Measurements from ENCODE around the gene MRPS27.
A peak's percentile ranks its signal among the peaks of the same experiment; 100 is the strongest.

Gene MRPS27

DNA sequence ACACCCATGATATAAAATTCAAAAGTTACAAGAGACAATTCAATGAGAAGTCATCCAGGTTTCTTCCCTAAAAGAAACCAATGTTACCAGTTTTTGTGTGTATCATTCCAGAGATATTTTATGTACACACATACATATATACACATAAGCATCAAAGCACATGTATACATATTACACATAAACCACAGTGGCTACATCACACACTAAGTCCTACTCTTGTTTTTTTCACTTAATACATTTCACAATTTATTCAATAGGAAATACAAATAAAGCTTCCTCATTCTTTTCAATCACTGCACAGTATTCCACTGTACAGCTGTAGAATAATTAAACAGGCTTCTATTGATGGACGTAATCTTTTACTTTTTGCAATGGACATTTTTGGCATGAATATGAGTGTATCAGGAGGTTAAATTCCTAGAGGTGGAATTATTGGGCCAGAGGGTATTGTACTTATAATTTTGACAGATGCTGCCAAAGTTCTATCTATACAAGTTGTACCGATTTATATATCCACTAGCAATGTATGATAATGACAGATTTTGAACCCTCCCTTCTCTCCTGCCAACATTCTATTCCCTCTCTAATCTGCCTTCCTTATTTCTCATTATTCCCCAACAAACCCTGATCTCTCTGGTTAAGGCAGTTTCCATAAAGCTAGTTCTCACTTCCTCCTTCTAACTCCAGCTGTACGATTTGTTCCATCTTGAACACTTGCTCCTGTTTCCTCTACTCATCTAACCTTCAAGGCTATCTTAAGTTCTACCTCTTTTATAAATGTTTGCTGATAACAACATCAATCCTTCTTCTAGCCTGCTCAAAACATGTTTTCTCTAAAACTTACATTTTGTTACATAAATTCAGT is 35.2 kb downstream of the MRPS27 start:
- TF ChIP-seq CTCF (IDR thresholded peaks at IDR 0.05; ENCODE audit: borderline replicate concordance, insufficient read depth, low read depth, low read length): no peak

DNA sequence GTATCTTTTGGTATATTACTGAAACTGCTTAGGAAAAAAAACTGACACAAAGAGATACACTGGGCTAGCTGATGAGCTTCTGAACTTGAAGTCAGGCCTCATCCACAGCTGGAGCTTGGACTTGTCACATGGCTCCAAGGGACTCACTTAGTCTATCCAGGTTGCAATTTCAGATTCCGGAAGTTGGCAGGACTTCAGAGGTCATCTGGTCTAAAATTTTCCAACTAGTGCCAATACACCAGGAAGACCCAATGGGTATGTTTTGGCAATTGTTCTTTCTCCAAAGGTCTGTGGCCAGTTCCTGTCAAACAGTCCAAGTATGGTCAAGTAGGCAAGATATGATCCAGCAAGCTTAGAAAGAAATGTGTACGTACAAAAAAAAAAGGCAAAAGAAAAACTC is 36.7 kb downstream of the MRPS27 start:
- no peak overlapping the region for H3K4me3 ChIP-seq (ENCODE audit: low read depth, low read length)

More for the DNA sequence above, 35.2 kb downstream of the MRPS27 start:
- no peak overlapping the region for H3K4me3 ChIP-seq (ENCODE audit: low read depth, low read length)

GRCh38 chr5:72282878-72283277 is 37.2 kb downstream of the MRPS27 start:
- TF ChIP-seq CTCF (IDR thresholded peaks at IDR 0.05; ENCODE audit: borderline replicate concordance, insufficient read depth, low read depth, low read length): no peak
- H3K4me3 ChIP-seq (ENCODE audit: low read depth, low read length): no peak overlapping the region

More for the DNA sequence above, 36.7 kb downstream of the MRPS27 start:
- no peak for TF ChIP-seq CTCF (IDR thresholded peaks at IDR 0.05; ENCODE audit: borderline replicate concordance, insufficient read depth, low read depth, low read length)

DNA sequence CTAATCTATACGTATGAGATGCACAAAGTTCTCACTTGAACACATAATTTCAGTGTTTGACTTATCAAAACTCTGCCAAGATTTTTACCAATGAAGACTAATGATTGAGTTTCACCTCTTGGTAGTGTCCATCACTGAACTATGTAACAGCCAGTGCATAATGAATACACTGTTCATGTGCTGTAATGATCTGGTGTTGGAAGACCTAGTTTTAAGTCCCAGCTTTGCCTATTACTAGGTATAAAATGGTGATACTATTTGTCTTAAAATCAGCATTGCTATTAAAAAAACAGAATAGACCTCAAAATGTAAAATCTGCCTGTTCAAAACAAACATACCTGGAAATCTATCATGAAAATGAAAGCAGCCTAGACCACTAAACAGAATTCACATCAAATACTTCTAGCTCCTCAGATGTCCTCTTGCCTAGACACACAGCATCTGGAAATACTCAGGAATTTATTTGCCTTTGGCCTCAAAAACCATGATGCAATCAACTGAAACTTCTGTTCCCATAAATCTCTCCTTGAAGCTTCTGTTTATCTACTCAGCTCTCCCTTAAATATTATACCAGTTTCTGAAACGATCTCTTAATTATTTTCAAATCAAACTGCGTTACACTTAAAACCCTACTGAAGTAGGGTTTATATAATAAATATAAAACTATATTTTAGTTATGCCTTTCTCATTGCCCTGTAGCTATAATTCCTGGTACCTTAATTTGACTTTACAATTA is 38.1 kb downstream of the MRPS27 start:
- H3K4me3 ChIP-seq (ENCODE audit: low read depth, low read length): no peak overlapping the region
- no peak for TF ChIP-seq CTCF (IDR thresholded peaks at IDR 0.05; ENCODE audit: borderline replicate concordance, insufficient read depth, low read depth, low read length)

DNA sequence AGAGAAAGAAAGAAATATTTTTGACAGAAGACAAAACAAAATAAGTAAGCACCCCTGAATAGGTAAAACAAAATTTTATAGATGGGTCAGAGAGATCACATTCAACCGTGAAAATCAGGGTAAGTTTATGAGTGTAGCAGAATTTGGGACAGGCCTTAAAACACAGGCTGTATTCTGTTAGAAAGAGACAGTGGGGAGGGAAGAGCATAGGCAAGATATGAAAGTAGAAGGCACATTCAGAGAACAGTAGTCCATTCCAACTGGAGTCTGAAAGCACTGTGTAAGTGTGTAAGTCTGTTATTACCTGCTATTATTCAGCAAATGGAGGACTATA is 38.6 kb downstream of the MRPS27 start:
- no peak for TF ChIP-seq CTCF (IDR thresholded peaks at IDR 0.05; ENCODE audit: borderline replicate concordance, insufficient read depth, low read depth, low read length)
- H3K4me3 ChIP-seq (ENCODE audit: low read depth, low read length): no peak overlapping the region

GRCh38 chr5:72280581-72281069 is 39.4 kb downstream of the MRPS27 start:
- H3K4me3 ChIP-seq (ENCODE audit: low read depth, low read length): no peak overlapping the region
- peak; percentile 38; the same call in 1 of the 2 replicates for TF ChIP-seq CTCF (IDR thresholded peaks at IDR 0.05; ENCODE audit: borderline replicate concordance, insufficient read depth, low read depth, low read length)

Measured in GM12875 (cell line).